HG03558 (cell line): ENCODE data around the gene RCOR1.
"Not testable (repeated sequence)": the region's sequence is repeated elsewhere in the genome, so short reads cannot be mapped to it uniquely, and the experiment has no call there.

Experiments
- ATAC-seq: cut with Tn5 transposase; IDR thresholded peaks from one replicate; pipeline ENCODE4 v1.9.1; 2021; ENCODE audit warnings: moderate number of reproducible peaks; ENCODE audit not compliant: unreplicated experiment; ENCODE audit errors: extremely low read depth

RCOR1 gene

DNA sequence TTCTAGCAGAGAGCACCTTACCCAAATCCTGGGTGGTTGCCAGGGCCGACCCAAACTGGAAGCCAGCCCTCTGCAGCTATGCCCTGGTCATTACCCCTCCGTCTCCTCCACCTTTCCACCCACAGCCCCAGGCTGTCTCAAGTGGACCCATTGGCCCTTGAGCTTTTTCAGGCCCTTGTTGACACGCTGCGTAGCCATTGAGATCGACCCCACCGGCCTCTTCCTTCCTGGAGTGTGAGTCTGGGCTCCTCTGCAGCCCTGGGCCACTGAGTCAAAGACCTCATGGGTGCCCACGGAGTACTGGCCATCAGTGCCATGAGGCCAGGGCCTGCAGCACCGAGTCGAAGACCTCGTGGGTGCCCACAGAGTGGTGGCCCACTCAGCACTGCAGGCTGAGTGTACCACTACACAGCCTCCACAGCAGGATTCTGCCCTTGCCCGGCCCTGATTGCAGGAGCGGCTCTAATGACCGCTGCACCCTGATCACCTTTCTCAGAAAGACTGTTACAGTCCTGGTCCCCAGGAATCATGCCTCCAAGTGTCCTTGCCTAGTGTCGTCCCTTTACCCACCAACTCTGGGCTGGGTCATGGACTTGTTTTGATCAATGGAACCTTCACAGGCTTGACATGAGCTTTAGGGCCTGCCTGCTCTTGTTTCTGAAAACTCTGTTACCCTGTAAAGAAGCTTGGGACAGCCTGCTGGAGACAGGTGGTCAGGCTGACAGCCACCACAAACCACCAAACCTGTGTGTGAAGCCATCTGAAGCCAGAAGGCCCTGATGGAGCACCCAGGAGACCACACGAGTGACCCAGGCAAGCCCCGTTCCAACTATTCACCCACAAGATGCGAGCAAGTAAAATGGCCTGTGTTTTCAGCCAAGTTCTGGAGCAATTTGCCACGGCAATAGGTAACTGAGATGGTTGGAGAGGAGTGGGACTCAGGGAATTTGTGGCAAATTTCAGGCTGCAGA lies 145.2 kb downstream of the RCOR1 start:
- ATAC-seq, result no peak

DNA sequence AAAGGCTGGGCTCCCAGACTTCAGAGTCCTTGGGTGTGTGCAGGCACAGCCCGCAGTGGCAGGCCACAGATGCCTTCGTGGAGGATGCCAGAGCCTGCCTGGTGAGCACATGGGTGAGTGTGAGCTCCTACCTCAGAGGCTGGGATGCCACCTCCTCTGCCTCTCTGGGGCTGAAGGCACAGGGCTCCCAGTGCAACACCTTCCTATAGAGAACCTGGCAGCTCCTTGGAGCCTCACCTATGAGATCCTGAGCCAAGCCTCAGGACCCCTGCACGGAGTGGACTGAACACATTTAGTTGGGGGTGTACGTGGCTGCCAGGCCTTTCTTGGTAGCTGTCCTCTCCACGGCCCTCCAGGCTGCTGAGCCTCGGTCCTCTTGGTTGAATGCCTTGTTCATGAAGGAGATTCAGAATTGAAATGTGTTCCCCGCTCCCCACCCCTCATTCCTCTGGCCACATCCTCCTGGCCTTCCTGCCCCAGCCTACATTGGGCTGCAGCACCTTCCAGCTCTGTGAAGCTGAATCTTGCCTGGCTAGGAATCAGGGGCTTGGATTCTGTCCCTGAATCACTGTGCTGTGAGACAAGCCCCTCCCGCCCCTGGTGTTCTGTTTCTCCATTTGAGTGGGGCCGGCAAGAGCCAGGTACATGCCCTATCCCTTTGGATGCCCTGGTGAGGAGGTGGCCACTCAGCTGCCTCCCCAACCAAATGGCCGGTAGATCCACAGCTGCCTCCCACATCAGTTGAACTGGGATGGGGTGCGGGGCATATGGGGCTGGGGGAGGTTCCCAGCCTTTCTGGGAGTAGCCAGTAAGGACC lies 146.1 kb downstream of the RCOR1 start:
- no peak for ATAC-seq

DNA sequence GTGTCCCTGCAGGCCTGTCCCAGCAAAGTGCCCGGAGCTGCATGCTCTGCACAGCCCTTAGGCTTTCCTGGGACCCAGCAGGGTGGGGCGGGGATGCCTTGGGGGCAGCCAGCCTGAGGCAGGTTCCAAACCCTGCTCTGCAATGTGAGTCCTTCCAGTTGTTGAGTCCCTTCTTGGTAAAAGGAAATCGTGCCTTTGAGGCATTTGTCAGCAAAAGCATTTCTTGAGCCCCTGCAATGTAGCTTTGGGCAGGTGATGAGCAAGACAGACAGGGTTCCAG lies 146.7 kb downstream of the RCOR1 start:
- no peak for ATAC-seq

DNA sequence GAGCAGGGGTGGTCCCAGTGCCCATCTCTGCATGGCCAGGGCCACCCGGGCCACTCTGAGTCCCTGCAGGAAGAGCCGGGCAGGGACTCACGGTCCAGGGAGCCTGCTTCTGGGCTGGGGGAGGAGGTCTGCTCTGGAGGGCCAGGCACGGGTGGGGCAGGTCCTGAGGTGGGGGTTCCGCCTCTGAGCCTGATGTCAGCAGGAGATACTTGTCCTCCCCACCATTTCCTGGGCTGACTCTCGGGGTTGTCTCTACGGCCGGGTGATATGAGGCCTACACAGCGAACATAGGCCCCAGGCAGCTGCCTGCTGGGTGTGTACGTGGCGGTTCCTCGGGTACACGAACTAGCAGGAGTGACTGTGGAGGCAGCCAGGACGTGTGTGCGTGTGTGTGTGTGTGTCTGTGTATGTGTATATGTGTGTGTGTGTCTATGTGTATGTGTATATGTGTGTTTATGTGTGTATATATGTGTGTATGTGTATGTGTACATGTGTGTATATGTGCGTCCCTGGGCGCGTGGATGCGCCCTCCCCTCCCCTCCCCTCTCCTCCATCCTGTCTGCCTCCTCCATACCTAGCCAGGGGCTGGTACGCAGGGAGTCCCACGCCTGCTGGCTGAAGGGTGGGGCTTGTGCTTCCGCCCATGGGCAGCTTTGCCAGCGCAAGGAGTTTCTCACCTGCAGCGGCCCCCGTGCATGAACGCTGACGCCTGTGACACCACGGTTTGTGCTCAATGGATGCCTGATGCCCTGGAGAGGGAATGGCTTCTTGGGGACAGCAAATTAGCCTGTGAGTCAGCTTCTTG lies 154.4 kb downstream of the RCOR1 start:
- no peak for ATAC-seq

DNA sequence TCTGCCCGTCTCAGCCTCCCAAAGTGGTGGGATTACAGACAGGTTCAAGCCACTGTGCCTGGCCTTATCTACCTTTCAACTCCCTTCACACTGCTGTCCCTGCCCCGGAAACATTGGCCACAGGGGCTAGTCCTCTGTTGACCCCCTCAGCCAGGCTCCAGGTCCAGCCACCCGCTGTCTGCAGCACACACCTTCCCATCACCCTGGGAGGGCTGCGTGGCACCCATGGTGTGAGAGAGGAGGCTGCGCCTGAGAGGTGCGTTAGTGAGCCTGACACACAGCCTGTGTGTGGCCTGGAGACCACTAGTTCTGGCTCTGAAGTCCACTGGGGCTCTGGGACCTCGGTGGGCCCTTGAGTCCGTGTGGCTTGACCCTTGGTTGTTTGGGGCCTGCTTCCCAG lies 156.4 kb downstream of the RCOR1 start:
- ATAC-seq, result no peak

DNA sequence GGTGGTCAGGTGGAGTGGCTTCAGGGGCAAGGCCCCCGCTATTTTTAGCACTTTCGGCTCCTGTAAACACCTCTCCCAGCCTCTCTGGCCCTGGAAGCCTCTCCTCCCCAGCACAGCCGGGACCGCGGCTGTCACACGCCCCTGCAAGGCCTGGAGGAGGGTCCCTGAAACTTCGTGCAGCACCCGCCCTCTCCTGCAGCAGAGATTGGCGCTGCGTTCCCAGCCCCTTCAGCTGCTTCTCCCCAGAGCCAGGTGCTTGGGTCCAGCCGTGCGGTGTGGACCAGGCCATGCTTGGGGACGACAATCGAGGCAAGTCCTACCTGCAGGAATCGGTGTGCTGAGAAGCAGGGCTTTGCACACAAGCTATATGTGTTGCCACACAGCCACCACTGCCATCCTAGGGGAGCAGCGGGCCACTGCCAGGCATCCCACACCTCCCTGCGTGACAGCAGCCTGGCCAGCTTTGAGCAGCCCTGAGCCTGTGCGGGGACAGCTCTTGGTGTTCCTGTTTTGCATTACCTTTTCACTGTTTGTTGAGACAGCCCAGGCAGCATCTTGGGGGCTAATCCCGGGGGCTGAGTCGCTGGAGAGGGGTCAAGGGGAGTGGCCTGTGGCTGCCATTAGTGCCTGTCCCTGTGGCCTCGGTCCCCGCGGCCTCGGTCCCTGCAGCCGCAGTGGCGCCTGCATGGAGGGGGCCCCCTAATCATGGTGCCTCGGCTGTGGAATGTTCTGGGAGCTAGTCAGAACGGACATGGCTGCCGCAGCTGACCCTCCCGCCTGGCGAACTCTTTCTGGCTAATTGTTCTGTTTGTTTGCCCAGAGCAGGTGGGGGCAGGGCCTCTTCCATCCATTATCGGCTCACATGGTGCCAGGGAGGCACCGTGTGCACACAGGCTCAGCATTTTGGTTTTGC lies 157.2 kb downstream of the RCOR1 start:
- ATAC-seq, result no peak

DNA sequence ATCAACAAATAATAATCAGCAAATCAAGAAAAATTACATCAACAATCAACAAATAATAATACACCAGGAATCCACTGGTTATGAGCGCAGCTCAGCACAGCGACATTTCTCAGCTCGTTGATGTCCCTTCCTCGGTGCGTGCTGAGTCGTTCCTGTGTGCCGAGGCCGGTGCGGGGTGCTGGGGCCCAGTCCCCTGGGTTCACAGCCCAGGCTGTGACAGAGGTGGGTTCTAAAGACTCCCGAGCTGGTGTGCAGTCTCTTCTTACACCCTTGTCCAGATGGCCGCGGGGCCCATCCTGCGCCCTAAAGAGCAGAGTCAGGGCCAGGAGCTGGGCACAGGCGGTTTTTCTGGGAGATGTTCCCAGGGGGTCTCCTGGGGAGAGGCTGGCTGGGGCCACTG lies 157.9 kb downstream of the RCOR1 start:
- no peak for ATAC-seq

DNA sequence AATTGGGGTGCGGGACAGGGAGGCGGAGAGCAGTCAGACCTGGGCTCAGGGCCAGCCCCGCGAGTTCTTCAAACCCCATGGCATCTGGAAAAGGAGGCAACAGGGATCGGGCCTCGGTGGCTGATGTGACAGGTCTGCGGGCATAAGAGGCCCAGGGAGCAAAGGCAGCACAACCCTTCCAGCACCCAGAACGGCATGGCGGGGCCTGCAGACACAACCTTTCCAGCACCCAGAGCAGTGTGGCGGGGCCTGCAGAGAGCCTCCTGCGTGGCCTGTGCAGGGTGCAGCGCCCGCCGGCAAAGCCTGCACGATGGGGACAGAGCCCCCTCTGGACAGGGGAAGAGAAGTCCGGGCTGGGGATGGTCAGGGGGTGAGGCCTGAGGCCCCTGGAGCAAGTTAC lies 158.6 kb downstream of the RCOR1 start:
- no peak for ATAC-seq

DNA sequence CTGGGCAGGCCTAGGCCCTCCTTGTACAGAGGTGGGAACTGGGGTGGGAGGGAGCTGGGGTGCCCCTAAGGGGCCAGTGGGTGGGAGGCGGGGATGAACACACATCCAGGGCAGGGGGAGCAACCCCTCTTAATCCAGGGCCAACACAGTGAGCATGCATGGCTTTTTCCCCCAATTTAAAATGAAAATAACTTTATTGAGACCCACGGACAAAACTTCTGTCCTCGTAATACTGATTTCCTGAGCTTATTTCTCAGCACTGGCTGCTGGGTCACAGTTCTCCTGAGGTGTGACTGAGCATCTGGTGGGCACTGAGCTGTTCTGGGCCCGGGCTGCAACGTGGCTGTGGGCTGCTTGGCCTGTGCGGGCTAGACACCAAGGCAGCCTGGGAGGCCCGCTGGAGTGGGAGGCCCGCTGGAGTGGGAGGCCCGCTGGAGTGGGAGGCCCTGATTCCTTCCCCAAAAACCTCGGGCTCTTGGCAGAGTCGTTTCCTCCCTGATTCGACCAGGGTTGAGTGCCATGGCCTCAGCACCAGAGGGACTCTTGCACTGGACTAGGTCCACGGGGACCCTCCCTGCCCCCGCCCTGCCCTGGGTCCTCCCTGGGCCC lies 159.9 kb downstream of the RCOR1 start:
- no peak for ATAC-seq

DNA sequence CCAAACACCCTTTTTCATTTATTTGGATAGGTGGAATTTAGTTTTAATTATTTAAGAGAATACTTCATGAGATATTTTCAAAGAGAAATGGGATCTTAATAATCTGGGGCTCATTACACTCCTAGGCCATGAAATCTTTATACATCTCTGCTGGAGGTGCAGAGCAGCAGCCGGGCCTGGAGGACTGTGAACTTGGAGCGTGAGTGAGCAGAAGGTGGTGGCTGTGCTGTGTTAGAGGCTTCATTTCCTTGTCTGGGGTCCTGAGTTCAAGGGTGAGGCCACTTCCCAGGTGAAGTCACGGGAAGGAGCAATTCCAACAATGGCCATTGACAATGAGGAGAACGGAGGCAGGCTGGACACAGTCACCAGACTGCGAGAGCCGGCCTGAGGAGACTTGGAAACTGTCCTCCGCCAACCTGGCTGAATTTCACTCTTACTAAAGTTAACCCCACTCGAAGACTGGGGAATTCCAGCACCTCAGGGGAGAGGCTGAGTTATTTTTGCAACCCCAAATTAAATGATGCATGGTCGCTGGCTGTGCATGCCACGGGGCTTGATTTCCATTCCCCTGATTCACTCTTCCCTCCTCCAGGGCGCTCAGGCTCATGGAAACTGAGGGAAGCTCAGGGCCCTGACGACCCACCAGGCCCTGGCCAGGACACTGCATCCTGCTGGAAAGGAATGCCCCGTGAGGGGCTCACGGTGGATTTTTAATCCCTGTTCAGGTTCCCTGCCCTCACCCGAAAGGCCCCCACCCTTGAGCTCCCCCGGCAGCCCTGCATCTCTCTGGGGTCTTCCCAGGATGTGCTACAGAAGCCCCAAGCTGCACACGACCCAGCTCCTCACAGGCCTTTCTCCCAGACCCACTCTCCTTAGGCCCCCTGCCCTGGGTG lies 162.2 kb downstream of the RCOR1 start:
- ATAC-seq, result no peak

DNA sequence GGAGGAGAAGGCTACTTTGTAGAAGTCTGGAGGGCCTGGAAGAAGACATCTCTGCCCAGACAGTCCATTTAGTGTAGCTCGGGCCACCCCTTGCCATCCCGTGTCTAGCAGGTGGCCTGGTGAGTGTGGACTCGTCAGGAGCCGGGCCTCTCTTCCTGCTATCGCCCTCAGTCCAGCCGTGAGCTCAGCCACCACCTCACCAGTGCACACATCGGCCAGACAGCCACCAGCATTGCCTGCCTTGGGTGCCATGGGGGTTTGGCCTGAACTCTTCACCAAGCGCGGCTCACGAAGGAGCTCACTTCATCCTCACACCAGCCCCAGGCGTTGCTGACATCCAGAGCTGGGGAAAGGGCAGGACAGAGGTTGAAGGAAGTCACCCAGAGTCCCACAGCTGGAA lies 165.2 kb downstream of the RCOR1 start:
- no peak for ATAC-seq

DNA sequence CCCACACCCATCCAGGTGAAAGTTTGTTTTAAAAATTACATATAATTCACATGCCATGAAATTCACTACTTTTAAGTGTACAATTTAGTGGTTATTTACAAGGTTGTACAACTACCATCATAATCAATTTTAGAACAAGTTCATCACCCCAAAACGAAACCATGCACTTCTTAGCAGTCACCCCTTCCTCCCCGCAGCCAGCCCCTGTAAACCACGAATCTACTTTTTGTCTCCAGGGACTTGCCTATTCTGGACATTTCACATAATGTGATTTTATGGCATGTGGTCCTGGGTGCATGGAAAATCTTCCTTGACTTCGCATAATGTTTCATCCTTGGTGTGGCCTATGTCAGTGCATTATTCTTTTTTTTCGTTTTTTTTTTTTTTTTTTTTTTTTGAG lies 165.6 kb downstream of the RCOR1 start:
- no peak for ATAC-seq

DNA sequence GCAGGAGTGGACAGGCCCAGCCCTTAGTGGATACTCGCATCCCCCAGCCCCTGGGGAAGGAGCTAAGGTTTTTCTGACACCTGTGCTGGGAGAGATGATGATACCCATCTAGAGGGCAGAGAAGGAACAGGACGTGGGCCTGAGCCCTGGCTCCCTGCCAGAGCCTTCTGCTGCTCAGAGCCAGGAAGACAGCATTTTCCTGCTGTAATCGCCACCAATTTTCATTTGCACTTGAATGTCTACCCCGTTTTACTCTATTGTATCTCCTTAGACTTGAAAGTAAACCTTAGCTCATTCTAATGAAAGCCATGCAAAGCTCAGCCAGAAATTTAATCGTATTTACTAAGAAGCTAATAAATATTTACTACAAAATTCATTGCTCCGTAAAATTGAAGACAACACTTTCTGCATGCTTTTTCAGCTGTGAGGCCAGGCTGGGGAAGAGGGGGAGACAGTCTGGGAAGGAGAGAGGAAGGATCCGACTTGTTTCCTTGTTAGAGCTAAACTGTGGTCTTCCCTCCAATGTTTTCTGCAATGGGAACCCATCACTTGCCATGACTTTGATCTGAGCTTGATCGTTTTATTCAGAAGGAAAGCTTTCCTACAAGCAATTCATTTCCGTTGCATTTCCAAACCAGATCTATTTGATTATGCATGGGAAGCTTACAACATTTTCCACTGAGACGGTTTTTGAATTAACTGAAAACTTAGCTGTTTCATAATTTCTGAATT lies 167.2 kb downstream of the RCOR1 start:
- ATAC-seq, result no peak

DNA sequence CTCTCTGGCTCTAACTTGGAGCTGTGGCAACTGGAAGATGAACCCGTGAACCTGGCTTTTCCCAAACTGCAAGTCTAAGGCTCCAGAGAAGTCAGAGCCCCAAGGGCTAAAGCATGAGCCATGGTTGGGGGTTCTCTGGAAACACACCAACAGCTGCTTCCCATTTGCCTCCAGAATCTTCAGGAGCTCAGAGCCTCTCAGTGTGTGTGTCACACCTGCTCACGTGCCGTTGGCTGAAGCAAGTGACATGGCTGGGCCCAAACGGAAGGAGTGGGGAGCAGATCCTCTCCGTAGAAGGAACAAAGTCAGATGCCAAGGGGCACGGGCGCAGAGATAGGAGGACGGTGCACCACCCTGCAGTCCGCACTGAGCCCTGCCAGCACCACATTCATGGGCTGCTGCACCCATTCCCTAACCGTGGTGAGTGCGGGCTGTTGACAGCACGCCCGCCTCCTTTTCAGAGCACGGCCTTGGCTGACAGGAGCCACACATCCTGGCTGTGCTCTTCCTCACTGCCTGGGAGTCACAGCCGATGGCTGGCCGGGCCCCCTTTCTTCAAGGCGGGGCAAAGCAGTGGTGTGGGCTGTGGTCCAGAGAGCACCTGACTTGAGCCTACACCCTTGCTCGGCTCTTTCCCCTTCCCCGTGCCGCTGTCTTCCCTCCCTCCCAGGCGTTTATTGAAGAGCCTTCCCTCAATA lies 168.2 kb downstream of the RCOR1 start:
- no peak for ATAC-seq

DNA sequence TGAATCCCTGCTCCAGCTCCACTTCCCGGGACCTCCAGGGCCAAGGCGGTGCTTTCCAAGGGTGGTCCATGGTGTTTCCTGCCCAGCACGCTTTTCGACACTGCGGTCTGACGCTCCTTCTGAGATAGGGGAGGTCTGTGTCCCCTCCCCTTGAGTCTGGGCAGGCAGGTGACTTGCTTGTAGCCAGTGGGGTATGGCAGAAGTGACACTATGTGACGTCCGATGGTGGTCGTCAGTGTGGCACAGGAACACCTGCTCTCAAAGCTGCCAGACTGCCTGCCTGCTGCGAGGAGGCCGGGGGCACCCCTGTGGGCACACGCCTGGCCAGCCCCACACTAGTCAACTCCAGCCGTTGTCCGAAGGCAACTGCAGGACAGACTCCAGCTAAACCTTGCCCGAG lies 168.8 kb downstream of the RCOR1 start:
- ATAC-seq, result no peak

DNA sequence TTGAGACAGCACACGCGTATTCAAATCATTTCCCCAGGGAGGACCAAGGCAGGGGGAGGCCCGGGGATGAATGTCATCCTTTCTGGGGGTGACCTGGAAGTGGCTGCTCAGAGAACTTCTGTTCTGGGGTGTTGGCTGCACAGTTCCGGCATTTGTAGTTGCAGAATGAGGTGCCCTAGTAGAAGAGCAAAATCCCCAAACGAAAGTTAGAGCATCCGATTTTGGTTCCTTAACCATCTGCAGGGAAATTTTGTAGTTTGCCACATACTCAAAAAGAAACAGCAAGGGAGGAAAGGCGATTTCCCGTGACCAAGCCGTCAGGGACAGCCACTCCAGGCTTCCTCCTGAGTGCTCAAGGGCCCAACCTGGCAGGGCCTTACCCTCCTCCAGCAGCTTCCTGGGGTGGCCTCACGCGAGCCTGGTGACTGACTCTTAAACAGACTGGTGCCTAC lies 171.8 kb downstream of the RCOR1 start:
- no peak for ATAC-seq

DNA sequence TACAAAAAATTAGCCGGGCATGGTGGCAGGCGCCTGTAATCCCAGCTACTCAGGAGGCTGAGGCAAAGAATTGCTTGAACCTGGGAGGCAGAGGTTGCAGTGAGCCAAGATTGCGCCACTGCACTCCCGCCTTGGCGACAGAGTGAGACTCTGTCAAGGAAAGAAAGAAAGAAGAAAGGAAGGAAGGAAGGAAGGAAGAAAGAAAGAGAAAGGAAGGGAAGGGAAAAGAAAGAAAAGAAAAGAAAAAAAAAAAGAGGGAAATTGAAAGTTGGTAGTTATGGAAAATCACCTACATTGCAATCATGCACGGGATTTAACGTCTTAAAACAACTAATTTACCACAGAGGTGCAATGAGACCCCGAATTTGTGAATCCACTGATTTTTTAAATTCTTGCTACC lies 173.3 kb downstream of the RCOR1 start:
- ATAC-seq, result not testable (repeated sequence)
